OCI-LY3 (cell line): Measurements from ENCODE around the gene CCT3.
"Not testable (repeated sequence)": the region's sequence is repeated elsewhere in the genome, so short reads cannot be mapped to it uniquely, and the experiment has no call there.

Experiments used
- H2AFZ ChIP-seq: fragments of 200-600, 300-600 bp; shearing (Covaris generic); 2 replicates; pipeline ENCODE4 v1.6.0; 2014; ENCODE audit warnings: antibody characterized with exemption, low read depth, low read length
- H3K27ac ChIP-seq: fragments of 200-600, 300-600 bp; sonication (generic); 2 replicates; pipeline ENCODE4 v1.5.1; 2014; ENCODE audit warnings: mild to moderate bottlenecking, low read length, moderate library complexity, mixed read lengths
- H3K27me3 ChIP-seq: fragments of 200-600, 300-600 bp; sonication (generic); 2 replicates; pipeline ENCODE4 v1.6.1; 2014; ENCODE audit warnings: low read depth, low read length, mixed read lengths
- H3K36me3 ChIP-seq: fragments of 200-600, 300-600 bp; sonication (generic); replicated peaks from 2 replicates; pipeline ENCODE3; 2014; ENCODE audit warnings: low read depth, low read length, mixed read lengths
- H3K4me1 ChIP-seq: fragments of 300-600, 200-600 bp; sonication (generic); 2 replicates; pipeline ENCODE4 v1.6.1; 2014; ENCODE audit warnings: low read length, mixed read lengths
- H3K4me2 ChIP-seq: fragments of 200-600, 300-600 bp; sonication (generic); 2 replicates; pipeline ENCODE4 v1.6.1; 2014; ENCODE audit warnings: low read length, mixed read lengths
- H3K4me3 ChIP-seq: fragments of 300-600, 200-600 bp; sonication (generic); 2 replicates; pipeline ENCODE4 v1.5.1; 2014; ENCODE audit warnings: antibody characterized with exemption, mild to moderate bottlenecking, low read length, moderate library complexity
- H3K79me2 ChIP-seq: fragments of 300-600, 200-600 bp; shearing (Covaris generic); 2 replicates; pipeline ENCODE4 v1.6.1; 2014; ENCODE audit warnings: mild to moderate bottlenecking, low read length, mixed read lengths
- H3K9ac ChIP-seq: fragments of 300-600, 200-600 bp; shearing (Covaris generic); 2 replicates; pipeline ENCODE4 v1.6.0; 2014; ENCODE audit warnings: mild to moderate bottlenecking, low read length, moderate library complexity
- H3K9me3 ChIP-seq: fragments of 200-600, 300-600 bp; shearing (Covaris generic); 2 replicates; pipeline ENCODE4 v1.6.1; 2014; ENCODE audit warnings: low read length, mixed read lengths; ENCODE audit not compliant: insufficient read depth
- H4K20me1 ChIP-seq: fragments of 200-600, 300-600 bp; sonication (generic); 2 replicates; pipeline ENCODE4 v1.6.1; 2016; ENCODE audit warnings: low read length, mixed read lengths; ENCODE audit not compliant: insufficient read depth
- CTCF ChIP-seq: fragments of 200-600, 300-600 bp; sonication (generic); IDR thresholded peaks from 2 replicates; pipeline ENCODE4 v1.5.1; 2014; ENCODE audit warnings: antibody characterized with exemption, low read length, low read depth
- EZH2phosphoT487 ChIP-seq: fragments of 200-600 bp; shearing (Covaris generic); IDR thresholded peaks from 2 replicates; pipeline ENCODE4 v1.6.1; 2018; ENCODE audit warnings: antibody characterized with exemption, mixed run types, low read depth

CCT3 gene

GRCh38 chr1:156357977-156358376, 19.9 kb upstream of the CCT3 start:
- Histone ChIP-seq H3K4me3 (no peak overlapping the region), H3K4me2 (no peak overlapping the region), H3K27me3 (peaks cover 37% of the 10 kb centered on the region), H2AFZ (no peak overlapping the region), H3K27ac (no peak overlapping the region), H3K9me3 (no peaks in the 10 kb centered on the region), H4K20me1 (no peaks in the 10 kb centered on the region), H3K4me1 (peaks cover 8% of the 10 kb centered on the region), H3K9ac (no peak overlapping the region), H3K79me2 (no peaks in the 10 kb centered on the region), H3K36me3 (no peaks in the 10 kb centered on the region)
- no peak for TF ChIP-seq EZH2phosphoT487
- TF ChIP-seq CTCF, result no peak

- H3K79me2 ChIP-seq, result no peaks in the 10 kb centered on the region
- H3K27ac ChIP-seq, result no peak overlapping the region
- peak; percentile 98 for TF ChIP-seq CTCF
- TF ChIP-seq EZH2phosphoT487, result no peak
- H3K4me2 ChIP-seq, result peak overlapping the region; percentile 80
- H2AFZ ChIP-seq, result peak overlapping the region; percentile 28
- no peaks in the 10 kb centered on the region for H3K9me3 ChIP-seq
- H3K9ac ChIP-seq, result 0 out of 2 replicates have a peak overlapping the region, but pooled peaks have one; percentile 1
- peaks cover 37% of the 10 kb centered on the region for H3K27me3 ChIP-seq
- H3K4me1 ChIP-seq, result peaks cover 3% of the 10 kb centered on the region; the same call in 1 of the 2 replicates
- H3K36me3 ChIP-seq, result no peaks in the 10 kb centered on the region
- no peaks in the 10 kb centered on the region for H4K20me1 ChIP-seq
- peak overlapping the region; percentile 70 for H3K4me3 ChIP-seq
Measured at GRCh38 chr1:156356875-156357534, 18.9 kb upstream of the CCT3 start.

DNA sequence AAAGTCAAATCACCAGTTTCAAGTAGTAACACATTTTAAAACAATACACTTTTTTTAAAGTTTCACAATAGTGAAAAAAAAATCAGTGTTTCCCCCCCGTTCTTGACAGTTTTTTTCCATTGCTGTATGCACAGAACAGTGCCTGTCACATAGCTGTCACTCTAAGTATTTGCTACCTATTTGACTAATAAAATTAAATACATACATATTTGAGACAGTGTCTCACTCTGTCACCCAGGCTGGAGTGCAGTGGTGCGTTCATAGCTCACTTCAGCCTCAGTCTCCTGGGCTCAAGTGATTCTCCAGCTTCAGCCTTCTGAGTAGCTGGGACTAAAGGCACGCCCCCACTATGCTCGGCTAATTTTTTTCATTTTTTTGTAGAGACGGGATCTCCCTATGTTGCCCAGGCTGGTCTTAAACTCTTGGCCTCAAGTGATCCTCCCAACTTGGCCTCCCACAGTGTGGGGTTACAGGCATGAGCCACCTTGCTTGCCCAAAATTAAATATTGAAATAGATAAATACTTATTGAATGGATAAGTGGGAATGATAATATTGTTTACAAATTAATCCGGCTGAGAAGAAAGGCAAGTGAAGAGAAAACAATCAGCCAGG, 18.3 kb upstream of the CCT3 start:
- peaks cover 37% of the 10 kb centered on the region for H3K27me3 ChIP-seq
- H3K36me3 ChIP-seq, result no peaks in the 10 kb centered on the region
- 0 out of 2 replicates have a peak overlapping the region, but pooled peaks have one; percentile 1 for H3K9ac ChIP-seq
- peak overlapping the region; percentile 28 for H2AFZ ChIP-seq
- TF ChIP-seq EZH2phosphoT487 (no peak), CTCF (no peak)
- H4K20me1 ChIP-seq, result no peaks in the 10 kb centered on the region
- H3K4me1 ChIP-seq, result peaks cover 3% of the 10 kb centered on the region; the same call in 1 of the 2 replicates
- no peaks in the 10 kb centered on the region for H3K79me2 ChIP-seq
- H3K9me3 ChIP-seq, result no peaks in the 10 kb centered on the region
- H3K27ac ChIP-seq, result no peak overlapping the region
- H3K4me2 ChIP-seq, result peak overlapping the region; percentile 80
- H3K4me3 ChIP-seq, result peak overlapping the region; percentile 70

- H4K20me1 ChIP-seq, H3K27ac ChIP-seq, H3K79me2 ChIP-seq, H2AFZ ChIP-seq, H3K4me3 ChIP-seq, H3K9me3 ChIP-seq, H3K9ac ChIP-seq, H3K4me1 ChIP-seq, H3K36me3 ChIP-seq, H3K4me2 ChIP-seq: not testable (repeated sequence)
- H3K27me3 ChIP-seq, result peaks cover 24% of the 10 kb centered on the region
Measured at GRCh38 chr1:156352481-156352880, 14.4 kb upstream of the CCT3 start.
